Gastroesophageal sphincter (tissue), 4 donors: ENCODE measurements around the gene TSPAN4. TPM values are rescaled to one million over a fixed set of nuclear protein-coding genes. Genes with fewer than 3 reads are reported as not detected.

Source experiments
- ATAC-seq: fragments of 150-250 bp; one replicate; pipeline ENCODE4 v1.9.1; 2016; ENCODE audit warnings: mild to moderate bottlenecking, moderate library complexity
- H3K27ac ChIP-seq, 4 donors: fragments of 200-600 bp; sonication (generic) in 3 of 4; 1 replicate in 3 of 4; 2 replicates in 1 of 4; pipeline ENCODE4 v1.5.1; 2016 to 2019
- H3K27me3 ChIP-seq: fragments of 200-600 bp; sonication (generic); one replicate; pipeline ENCODE4 v1.5.1; 2019
- H3K36me3 ChIP-seq, 2 donors: fragments of 200-600 bp; sonication (generic); one replicate each; pipeline ENCODE4 v1.5.1; 2019; ENCODE audit warnings: control low read depth in 1 of 2
- H3K4me1 ChIP-seq, 3 donors: fragments of 200-600 bp; sonication (generic); 1 replicate in 2 of 3; 2 replicates in 1 of 3; pipeline ENCODE4 v1.5.1; 2016 to 2019; ENCODE audit warnings: control low read depth in 2 of 3
- H3K4me3 ChIP-seq, 2 donors: fragments of 200-600 bp; sonication (generic); one replicate each; pipeline ENCODE4 v1.5.1; 2019; ENCODE audit warnings: mild to moderate bottlenecking in 1 of 2, moderate library complexity in 1 of 2
- H3K9me3 ChIP-seq, 3 donors: fragments of 200-600 bp; sonication (generic); one replicate each; pipeline ENCODE4 v1.5.1; 2017 to 2019; ENCODE audit warnings: control low read depth in 2 of 3
- CTCF ChIP-seq, 4 experiments: fragments of 200-600 bp in 2 of 4; fragments of 450-650 bp in 2 of 4; sonication (generic) in 1 of 4; IDR thresholded peaks; one replicate each; pipeline ENCODE4 v1.5.1; 2017 to 2019; ENCODE audit warnings: antibody characterized with exemption in 4 of 4, mild to moderate bottlenecking in 2 of 4, moderate library complexity in 2 of 4
- EP300 ChIP-seq: sonication (generic); formaldehyde crosslinking; IDR thresholded peaks from one replicate; pipeline ENCODE4 v1.6.1; 2017; ENCODE audit warnings: antibody characterized with exemption, mild to moderate bottlenecking
- POLR2A ChIP-seq, 2 donors: fragments of 450-650 bp; IDR thresholded peaks; one replicate each; pipeline ENCODE4 v1.6.1; 2017; ENCODE audit warnings: antibody characterized with exemption in 2 of 2, mild to moderate bottlenecking in 2 of 2, moderate library complexity in 1 of 2
- POLR2AphosphoS5 ChIP-seq: sonication (generic); formaldehyde crosslinking; IDR thresholded peaks from one replicate; pipeline ENCODE4 v1.6.1; 2017; ENCODE audit warnings: antibody characterized with exemption
- WGBS, 2 donors: methylation state at CpG; one replicate each; pipeline ENCODE4 v1.1.5; 2018; ENCODE audit warnings: low coverage in 1 of 2; 5-methylcytosine and 5-hydroxymethylcytosine counted together
- total RNA-seq, 4 donors: library from RNA; depleted of rRNA; stranded (reverse); fragments of >200 nt; gene quantifications; one replicate each; pipeline ENCODE4 v1.1.0, GENCODE V29; 2016

TSPAN4 gene
- total RNA-seq, 4 donors from 2014 or later, result 66.5 to 115 (median 112) TPM

GRCh38 chr11:811446-812245 lies 31.0 kb upstream of the TSPAN4 start:
- Histone ChIP-seq H3K27me3 (no peaks in the 10 kb centered on the region), H3K4me3 (peak overlapping the region in 1 of 2 donors; percentile 99), H3K9me3 (no peaks in the 10 kb centered on the region), H3K36me3 (peaks cover 0 to 37% of the 10 kb centered on the region in 2 donors), H3K4me1 (peaks cover 0 to 43% (median 23%) of the 10 kb centered on the region in 3 donors), H3K27ac (peak overlapping the region in 3 of 4 donors; percentile 8 to 98 (median 95))
- no peak for TF ChIP-seq CTCF (IDR thresholded peaks at IDR 0.05)
- TF ChIP-seq POLR2AphosphoS5, result no peak
- no peak for TF ChIP-seq EP300
- TF ChIP-seq POLR2A (IDR thresholded peaks at IDR 0.05), result no peak
- WGBS, 2 donors, result 80% methylated on average over 1 of the region's 14 CpGs; no CpG with 5 or more reads in 1 of the 2 donors
- ATAC-seq, result no peak

GRCh38 chr11:812390-812789 lies 30.3 kb upstream of the TSPAN4 start:
- no peak overlapping the region for H3K27ac ChIP-seq
- no peak overlapping the region for H3K4me3 ChIP-seq
- TF ChIP-seq CTCF (IDR thresholded peaks at IDR 0.05), result no peak
- TF ChIP-seq POLR2A (IDR thresholded peaks at IDR 0.05), result no peak
- no peak for TF ChIP-seq EP300
- no peak for TF ChIP-seq POLR2AphosphoS5
- 83% methylated on average over 1 of the region's 3 CpGs; no CpG with 5 or more reads in 1 of the 2 donors for WGBS, 2 donors
- no peaks in the 10 kb centered on the region for H3K9me3 ChIP-seq
- H3K36me3 ChIP-seq, result peaks cover 0 to 37% of the 10 kb centered on the region in 2 donors
- no peak for ATAC-seq
- H3K27me3 ChIP-seq, result no peaks in the 10 kb centered on the region
- peaks cover 0 to 42% (median 23%) of the 10 kb centered on the region in 3 donors for H3K4me1 ChIP-seq

- no peak overlapping the region for H3K4me3 ChIP-seq
- no peak for ATAC-seq
- peaks cover 0 to 37% of the 10 kb centered on the region in 2 donors for H3K36me3 ChIP-seq
- H3K27ac ChIP-seq, result no peak overlapping the region
- 83% methylated on average over 1 of the region's 6 CpGs for WGBS, 2 donors
- H3K4me1 ChIP-seq, result peaks cover 0 to 35% (median 22%) of the 10 kb centered on the region in 3 donors
- no peaks in the 10 kb centered on the region for H3K27me3 ChIP-seq
- TF ChIP-seq POLR2A (IDR thresholded peaks at IDR 0.05), result no peak
- TF ChIP-seq POLR2AphosphoS5, result no peak
- TF ChIP-seq CTCF (IDR thresholded peaks at IDR 0.05), result no peak
- no peak for TF ChIP-seq EP300
- H3K9me3 ChIP-seq, result no peaks in the 10 kb centered on the region
Observed at GRCh38 chr11:813072-813455, 29.6 kb upstream of the TSPAN4 start.

GRCh38 chr11:813456-814096 lies 29.1 kb upstream of the TSPAN4 start:
- no peak for ATAC-seq
- no peaks in the 10 kb centered on the region for H3K9me3 ChIP-seq

More at GRCh38 chr11:813456-814096, 29.1 kb upstream of the TSPAN4 start:
- TF ChIP-seq POLR2AphosphoS5 (no peak), CTCF (IDR thresholded peaks at IDR 0.05) (no peak), EP300 (no peak), POLR2A (IDR thresholded peaks at IDR 0.05) (no peak)
- peaks cover 0 to 37% of the 10 kb centered on the region in 2 donors for H3K36me3 ChIP-seq
- no peak overlapping the region for H3K4me3 ChIP-seq
- peaks cover 0 to 34% (median 17%) of the 10 kb centered on the region in 3 donors for H3K4me1 ChIP-seq
- H3K27me3 ChIP-seq, result no peaks in the 10 kb centered on the region
- WGBS, 2 donors, result 79% methylated on average over 2 of the region's 9 CpGs; no CpG with 5 or more reads in 1 of the 2 donors
- no peak overlapping the region for H3K27ac ChIP-seq
